Right atrium auricular region (tissue), 2 donors: Measurements from ENCODE around the gene R3HDM2. TPM values are rescaled to one million over a fixed set of nuclear protein-coding genes. Genes with fewer than 3 reads are reported as not detected.

Experiments
- DNase-seq: peaks from one replicate; pipeline ENCODE4 v3.0.0-alpha.2; 2019; ENCODE audit warnings: low spot score
- H3K27ac ChIP-seq, 2 donors: fragments of 200-600 bp; sonication (generic); 1 replicate in 1 of 2; 2 replicates in 1 of 2; pipeline ENCODE4 v1.5.1; 2016 to 2019
- H3K27me3 ChIP-seq, 2 donors: fragments of 200-600 bp; sonication (generic); one replicate each; pipeline versions ENCODE4 v1.5.1 to v1.6.0; 2017 to 2019
- H3K36me3 ChIP-seq: fragments of 200-600 bp; sonication (generic); one replicate; pipeline ENCODE4 v1.5.1; 2016
- H3K4me1 ChIP-seq, 2 donors: fragments of 200-600 bp; sonication (generic); one replicate each; pipeline versions ENCODE4 v1.5.1 to v1.6.0; 2017 to 2019
- H3K4me3 ChIP-seq, 2 donors: fragments of 200-600 bp; sonication (generic); 1 replicate in 1 of 2; 2 replicates in 1 of 2; pipeline ENCODE4 v1.5.1; 2017 to 2019; ENCODE audit warnings: mild to moderate bottlenecking in 1 of 2, moderate library complexity in 1 of 2
- H3K9me3 ChIP-seq, 2 donors: fragments of 200-600 bp; sonication (generic); one replicate each; pipeline ENCODE4 v1.5.1; 2019
- CTCF ChIP-seq, 2 donors: fragments of 200-600 bp; sonication (generic); IDR thresholded peaks; one replicate each; pipeline ENCODE4 v1.5.1; 2019; ENCODE audit warnings: antibody characterized with exemption in 2 of 2
- total RNA-seq, 2 donors: library from RNA; depleted of rRNA; stranded (reverse); fragments of >200 nt; gene quantifications; one replicate each; pipeline ENCODE4 v1.1.0, GENCODE V29; 2016

Gene R3HDM2
- total RNA-seq, 2 donors from 2014 or later: 31.7 to 47.8 TPM

GRCh38 chr12:57460841-57461275 lies 30.0 kb upstream of the R3HDM2 start:
- Histone ChIP-seq H3K4me1 (peaks cover 0 to 34% of the 10 kb centered on the region in 2 donors), H3K27me3 (no peaks in the 10 kb centered on the region), H3K27ac (peak overlapping the region; percentile 72 to 73), H3K9me3 (no peaks in the 10 kb centered on the region), H3K36me3 (no peaks in the 10 kb centered on the region), H3K4me3 (peak overlapping the region; percentile 44 to 73)
- no peak for DNase-seq
- no peak for TF ChIP-seq CTCF (IDR thresholded peaks at IDR 0.05)

- DNase-seq: no peak
- Histone ChIP-seq H3K36me3 (no peaks in the 10 kb centered on the region), H3K27me3 (no peaks in the 10 kb centered on the region), H3K4me1 (peaks cover 0 to 34% of the 10 kb centered on the region in 2 donors), H3K27ac (peak overlapping the region in 1 of 2 donors; percentile 72), H3K9me3 (no peaks in the 10 kb centered on the region), H3K4me3 (peak overlapping the region in 1 of 2 donors; percentile 73)
- TF ChIP-seq CTCF (IDR thresholded peaks at IDR 0.05): no peak
Observed at GRCh38 chr12:57460468-57460784, 29.6 kb upstream of the R3HDM2 start.

GRCh38 chr12:57459750-57460467 lies 29.1 kb upstream of the R3HDM2 start, which contains the start of gene GLI1:
Gene GLI1, plus strand, starts transcription at chr12:57459785. Its CDS starts 3,907 bp downstream, at chr12:57463692.
- no peaks in the 10 kb centered on the region for H3K9me3 ChIP-seq
- TF ChIP-seq CTCF (IDR thresholded peaks at IDR 0.05): no peak
- no peak for DNase-seq
- H3K4me1 ChIP-seq: peaks cover 0 to 34% of the 10 kb centered on the region in 2 donors
- no peaks in the 10 kb centered on the region for H3K36me3 ChIP-seq
- H3K4me3 ChIP-seq: peak within 1 kb of the TSS; percentile 66 to 73
- peak within 1 kb of the TSS; percentile 82 to 88 for H3K27ac ChIP-seq
- H3K27me3 ChIP-seq: no peaks in the 10 kb centered on the region

- peak; percentile 92 for DNase-seq
- Histone ChIP-seq H3K4me3 (peak overlapping the region; percentile 66 to 73), H3K4me1 (peaks cover 0 to 34% of the 10 kb centered on the region in 2 donors), H3K27me3 (no peaks in the 10 kb centered on the region), H3K36me3 (no peaks in the 10 kb centered on the region), H3K27ac (peak overlapping the region; percentile 82 to 88), H3K9me3 (no peaks in the 10 kb centered on the region)
- TF ChIP-seq CTCF (IDR thresholded peaks at IDR 0.05): peak; percentile 95 to 98
Observed at GRCh38 chr12:57459055-57459749, 28.4 kb upstream of the R3HDM2 start.

- Histone ChIP-seq H3K4me3 (peak overlapping the region; percentile 66 to 73), H3K27ac (peak overlapping the region; percentile 82 to 88), H3K36me3 (no peaks in the 10 kb centered on the region), H3K4me1 (peaks cover 0 to 34% of the 10 kb centered on the region in 2 donors), H3K27me3 (no peaks in the 10 kb centered on the region), H3K9me3 (no peaks in the 10 kb centered on the region)
- TF ChIP-seq CTCF (IDR thresholded peaks at IDR 0.05): no peak
- DNase-seq: no peak
Observed at GRCh38 chr12:57458665-57459054, 27.8 kb upstream of the R3HDM2 start.
